HG03469 (cell line): ENCODE data around the gene LRRC61.
"Not testable (repeated sequence)": the region's sequence is repeated elsewhere in the genome, so short reads cannot be mapped to it uniquely, and the experiment has no call there.

Experiments used
- ATAC-seq: cut with Tn5 transposase; IDR thresholded peaks from one replicate; pipeline ENCODE4 v1.9.1; 2021; ENCODE audit warnings: mild to moderate bottlenecking, moderate library complexity, moderate number of reproducible peaks; ENCODE audit not compliant: unreplicated experiment

The LRRC61 gene

DNA sequence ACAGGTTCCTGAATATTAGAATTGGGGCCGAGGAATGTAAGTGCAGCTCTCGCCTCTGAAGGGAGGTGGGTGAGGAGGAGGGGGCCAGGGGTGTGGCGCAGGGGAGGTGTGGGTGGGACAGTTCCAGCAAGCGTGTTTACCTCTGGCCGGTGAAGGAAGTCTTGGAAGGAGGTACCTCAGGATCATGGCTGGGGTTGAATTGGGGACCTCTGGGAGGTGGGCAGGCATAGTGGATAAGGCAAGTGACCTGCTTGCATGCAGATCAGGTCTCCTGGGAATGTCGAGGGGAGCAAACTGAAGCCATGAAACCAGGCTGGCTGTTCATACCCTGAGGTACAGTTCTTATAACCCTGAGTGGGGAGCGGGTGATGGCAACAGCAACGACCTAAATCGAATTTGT lies 57.9 kb downstream of the LRRC61 start:
- no peak for ATAC-seq

DNA sequence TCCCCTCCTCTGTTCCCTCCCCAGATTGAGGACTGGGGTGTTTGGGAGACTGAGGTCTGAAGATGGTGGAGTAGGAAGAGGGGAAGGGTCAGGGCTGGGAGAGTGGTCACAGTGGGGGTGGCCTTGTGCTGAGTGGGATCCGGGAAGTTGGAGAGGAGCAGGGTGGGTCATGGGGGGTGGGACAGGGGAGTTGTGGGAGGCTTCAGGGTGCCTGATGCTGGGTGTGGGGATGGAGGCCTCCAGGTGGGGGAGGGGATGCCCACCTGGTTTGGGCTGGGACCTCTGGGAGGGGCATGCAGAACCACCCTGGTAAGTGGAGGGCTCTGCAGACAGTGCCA lies 58.6 kb downstream of the LRRC61 start:
- no peak for ATAC-seq

DNA sequence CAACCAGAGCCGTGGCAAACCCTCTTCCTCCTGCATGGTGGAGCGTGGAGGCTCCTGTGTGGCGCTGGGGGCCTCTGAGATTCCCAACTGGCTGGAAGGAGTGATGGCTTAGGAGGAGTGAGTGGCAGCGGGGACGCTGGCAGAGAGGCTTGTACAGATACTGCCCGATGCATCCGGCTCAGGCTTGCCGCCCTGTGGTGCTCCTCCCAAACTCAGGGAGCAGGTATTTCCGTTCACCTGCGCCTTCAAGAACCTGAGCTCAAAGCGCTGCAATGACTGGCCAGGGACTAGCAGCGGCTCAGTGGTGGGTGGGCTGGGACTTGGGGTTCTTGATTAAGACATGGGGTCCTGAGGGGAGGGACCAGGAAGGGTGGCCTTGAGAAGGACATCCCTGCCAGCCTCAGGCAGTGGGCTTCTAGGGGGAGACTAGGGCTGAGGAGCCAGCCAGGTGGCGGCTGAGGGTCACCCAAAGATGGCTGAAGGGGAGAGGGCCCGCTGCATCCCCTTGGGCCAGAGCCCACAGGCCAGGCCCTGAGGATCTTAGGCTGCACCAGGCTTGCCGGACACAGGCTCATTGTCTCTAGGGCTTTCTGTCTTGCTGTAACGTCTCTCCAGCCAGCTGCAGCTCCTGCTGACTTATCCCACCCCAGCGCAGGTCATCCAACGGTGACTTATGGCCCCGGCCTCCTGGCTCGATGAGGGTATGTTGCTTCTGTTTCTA lies 59.1 kb downstream of the LRRC61 start:
- ATAC-seq: no peak

DNA sequence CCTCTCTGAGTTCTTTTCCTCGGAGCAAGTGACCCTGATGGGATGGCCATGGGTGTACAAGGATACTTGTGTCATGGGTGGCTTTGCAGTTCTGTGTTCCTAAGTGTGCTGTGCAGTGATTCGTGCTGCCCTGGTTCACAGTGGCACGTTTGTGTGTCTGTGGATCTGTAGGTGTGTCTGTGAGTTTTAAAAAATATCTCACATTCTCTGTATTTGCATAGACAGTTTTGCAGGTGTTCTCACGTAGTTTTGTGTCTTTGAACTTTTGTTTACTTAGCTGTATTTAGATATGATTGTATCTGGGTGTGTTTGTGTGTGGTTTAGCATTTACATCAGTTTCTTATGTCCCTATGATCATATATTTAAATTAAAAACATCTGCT lies 59.7 kb downstream of the LRRC61 start:
- no peak for ATAC-seq

DNA sequence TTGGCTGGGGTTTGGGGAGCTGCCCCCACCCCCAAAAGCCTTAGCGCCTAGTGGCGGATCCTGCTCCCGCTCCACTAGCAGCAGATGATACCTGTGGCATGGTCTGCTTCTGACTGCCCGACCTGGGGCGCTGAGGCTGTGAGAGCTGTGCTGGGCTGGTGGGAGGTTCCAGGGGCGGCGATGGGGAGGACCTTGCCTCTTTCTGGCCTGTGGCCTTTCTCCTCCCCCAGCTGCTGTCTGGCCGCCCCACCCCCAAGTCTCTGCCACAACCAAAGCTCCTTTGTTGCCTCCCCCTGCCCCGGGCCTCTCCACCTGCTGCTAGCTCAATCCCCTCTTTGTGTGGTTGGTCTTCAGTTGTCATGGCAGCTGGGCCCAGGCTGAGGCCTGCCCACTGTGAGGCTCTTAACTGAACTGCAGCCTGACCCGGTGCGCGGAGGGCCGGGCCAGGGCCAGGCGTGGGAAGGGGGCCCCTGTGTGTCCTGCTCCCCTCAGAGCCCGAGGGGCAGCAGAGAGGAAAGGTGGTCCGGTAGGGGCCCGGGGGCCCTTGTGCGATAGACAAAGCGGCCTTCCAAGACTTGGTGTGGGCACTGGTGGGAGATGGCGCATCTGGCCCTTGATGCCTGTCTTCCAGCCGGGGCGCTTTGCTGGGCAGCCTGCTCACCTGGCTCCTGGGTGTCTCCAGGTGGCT lies 60.7 kb downstream of the LRRC61 start:
- no peak for ATAC-seq

DNA sequence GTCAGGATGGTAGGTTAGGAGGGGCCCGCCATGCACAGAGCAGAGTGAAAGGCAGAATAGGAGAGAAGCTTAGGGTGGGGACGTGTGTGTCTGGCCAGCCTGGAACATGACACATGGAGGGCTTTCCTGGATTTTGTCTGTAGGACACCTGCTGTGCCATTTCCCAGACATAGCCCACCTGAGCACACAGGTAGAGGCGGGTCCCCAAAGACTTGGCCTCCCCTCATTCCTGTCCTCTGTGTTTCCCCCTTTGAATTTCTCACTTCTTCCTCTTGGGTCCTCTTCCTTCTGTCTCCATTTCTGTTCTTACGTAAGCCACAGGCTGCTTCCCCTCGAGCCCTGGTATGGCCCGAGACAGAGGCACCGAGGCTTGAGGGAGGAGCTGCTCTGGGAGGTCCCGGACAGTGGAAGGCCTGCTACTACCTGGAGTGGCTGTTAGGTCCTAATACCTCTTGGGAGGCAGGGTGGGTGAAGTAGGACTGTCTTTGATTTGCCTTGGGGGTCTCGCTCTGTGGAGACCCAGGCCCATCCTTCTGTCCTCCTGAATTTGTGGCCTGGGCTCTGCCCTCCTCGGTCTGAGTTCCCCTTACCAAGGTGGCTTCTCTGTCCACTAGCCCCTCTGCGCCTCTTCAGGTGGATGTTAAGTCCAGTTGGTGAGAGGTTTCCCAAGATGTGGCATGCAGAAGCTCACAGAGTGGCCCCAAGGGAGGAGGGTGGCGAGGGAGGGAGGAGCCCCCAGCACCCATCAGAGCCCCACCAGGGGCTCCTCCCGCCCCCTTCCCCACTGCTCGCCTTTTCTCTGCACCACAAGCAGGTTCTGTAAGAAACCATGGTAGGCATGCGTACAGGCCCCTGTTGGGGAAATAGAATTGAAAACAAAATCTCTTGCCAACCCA lies 61.5 kb downstream of the LRRC61 start:
- no peak for ATAC-seq

DNA sequence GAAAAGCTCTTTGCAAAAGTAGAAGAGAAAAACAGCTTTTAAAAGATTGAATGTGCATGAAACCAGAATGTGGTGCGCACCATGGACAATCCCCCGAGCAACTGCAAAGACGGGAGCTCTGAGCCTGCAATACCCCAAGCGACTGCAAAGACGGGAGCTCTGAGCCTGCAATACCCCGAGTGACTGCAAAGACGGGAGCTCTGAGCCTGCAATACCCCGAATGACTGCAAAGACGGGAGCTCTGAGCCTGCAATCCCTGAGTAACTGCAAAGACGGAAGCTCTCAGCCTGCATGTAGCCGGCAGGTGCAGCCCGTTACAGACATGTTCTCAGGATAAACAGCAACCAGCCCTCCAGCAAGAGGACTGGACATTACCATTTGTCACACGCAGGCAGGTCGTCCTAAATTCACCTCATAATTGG lies 62.2 kb downstream of the LRRC61 start:
- ATAC-seq: no peak

DNA sequence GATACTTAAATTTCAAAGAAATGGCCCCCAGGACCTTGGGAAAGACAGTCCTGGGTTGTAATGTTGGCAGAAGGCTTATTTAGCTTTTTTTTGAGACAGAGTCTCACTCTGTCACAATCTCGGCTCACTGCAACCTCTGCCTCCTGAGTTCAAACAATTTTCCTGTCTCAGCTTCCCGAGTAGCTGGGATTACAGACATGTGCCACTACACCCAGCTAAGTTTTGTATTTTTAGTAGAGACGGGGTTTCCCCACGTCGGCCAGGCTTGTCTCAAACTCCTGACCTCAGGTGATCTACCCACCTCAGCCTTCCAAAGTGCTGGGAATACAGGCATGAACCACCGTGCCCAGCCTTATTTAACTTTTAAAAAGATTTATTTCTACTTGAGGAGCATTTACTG lies 62.7 kb downstream of the LRRC61 start:
- not testable (repeated sequence) for ATAC-seq
